HG02938 (cell line): ENCODE results near the gene CCDC107.
"Not testable (repeated sequence)": the region's sequence is repeated elsewhere in the genome, so short reads cannot be mapped to it uniquely, and the experiment has no call there.

Source experiments
- ATAC-seq: cut with Tn5 transposase; IDR thresholded peaks from one replicate; pipeline ENCODE4 v1.9.1; 2021; ENCODE audit warnings: mild to moderate bottlenecking, moderate library complexity; ENCODE audit not compliant: unreplicated experiment

CCDC107 gene, protein sequence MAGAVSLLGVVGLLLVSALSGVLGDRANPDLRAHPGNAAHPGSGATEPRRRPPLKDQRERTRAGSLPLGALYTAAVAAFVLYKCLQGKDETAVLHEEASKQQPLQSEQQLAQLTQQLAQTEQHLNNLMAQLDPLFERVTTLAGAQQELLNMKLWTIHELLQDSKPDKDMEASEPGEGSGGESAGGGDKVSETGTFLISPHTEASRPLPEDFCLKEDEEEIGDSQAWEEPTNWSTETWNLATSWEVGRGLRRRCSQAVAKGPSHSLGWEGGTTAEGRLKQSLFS

DNA sequence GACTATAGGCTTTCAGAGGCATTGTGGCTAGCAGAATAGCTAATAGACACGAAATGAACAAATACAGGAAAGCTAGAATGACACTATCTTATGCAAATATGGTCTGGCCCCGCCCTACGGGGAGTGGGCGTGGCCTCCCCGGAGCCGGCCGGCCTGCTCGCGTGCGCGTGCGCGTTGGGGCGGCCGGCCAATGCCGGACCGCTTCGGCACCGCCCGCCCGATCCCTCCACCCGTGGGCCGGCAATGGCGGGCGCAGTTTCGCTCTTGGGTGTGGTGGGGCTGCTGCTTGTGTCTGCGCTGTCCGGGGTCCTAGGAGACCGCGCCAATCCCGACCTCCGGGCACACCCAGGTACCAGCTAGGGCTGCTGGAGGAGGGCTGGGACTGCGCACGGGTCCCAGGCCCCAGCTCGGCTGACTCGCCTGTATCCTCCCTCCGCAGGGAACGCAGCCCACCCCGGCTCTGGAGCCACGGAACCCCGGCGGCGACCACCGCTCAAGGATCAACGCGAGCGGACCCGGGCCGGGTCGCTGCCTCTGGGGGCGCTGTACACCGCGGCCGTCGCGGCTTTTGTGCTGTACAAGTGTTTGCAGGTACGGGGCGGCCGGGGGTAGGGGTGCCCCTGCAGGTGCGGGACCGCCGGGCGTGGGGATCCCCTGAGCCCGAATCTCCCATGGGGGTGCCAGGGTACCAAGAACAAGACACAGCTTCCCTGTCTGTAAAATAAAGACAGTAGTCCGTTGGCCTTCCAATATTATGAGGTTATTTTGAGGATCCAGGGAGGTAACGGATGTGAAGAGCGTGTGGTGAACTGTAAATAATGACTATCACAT lies at the start of gene CCDC107:
Gene CCDC107 (plus strand): TSS at position 156 of the 831 bp plus-strand sequence. CDS start 88 bp downstream, at position 244.
- peak; percentile 58 for ATAC-seq

DNA sequence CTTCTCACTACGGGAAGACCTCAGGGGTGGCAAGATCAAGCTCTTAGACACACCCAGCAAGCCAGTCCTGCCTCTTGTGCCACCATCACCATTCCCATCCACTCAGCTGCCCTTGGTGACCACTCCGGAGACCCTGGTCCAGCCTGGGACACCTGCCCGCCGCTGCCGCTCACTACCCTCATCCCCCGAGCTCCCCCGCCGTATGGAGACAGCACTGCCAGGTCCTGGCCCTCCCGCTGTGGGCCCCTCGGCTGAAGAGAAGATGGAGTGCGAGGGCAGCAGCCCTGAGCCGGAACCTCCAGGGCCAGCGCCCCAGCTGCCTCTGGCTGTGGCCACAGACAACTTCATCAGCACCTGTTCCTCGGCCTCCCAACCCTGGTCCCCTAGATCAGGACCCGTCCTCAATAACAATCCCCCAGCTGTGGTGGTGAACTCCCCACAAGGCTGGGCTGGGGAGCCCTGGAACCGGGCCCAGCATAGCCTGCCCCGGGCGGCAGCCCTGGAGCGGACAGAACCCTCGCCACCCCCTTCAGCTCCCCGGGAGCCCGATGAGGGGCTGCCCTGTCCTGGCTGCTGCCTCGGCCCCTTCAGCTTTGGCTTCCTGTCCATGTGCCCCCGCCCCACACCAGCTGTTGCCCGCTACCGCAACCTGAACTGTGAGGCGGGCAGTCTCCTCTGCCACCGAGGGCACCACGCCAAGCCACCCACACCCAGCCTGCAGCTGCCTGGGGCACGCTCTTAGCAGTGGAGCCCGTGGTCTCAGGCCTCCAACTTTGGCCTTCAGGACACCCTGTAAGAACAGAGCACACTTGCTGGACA lies 48.9 kb upstream of the CCDC107 start:
- no peak for ATAC-seq

DNA sequence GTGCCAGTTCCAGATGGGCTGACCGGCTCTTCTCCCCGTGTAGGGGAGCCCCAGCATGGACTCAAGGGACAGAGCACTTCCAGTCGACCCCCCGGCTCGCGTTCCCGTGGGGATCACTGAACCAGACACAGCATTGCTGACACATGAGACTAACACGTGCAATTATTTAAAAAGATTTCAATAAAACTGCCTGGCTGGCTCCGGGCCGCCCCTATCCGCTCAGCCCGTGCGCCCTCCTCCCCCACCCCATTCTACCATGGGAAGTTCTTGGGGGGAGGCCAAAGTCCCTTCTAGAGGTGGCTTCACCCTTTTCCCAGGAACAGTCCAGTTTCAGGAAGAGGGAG lies 48.3 kb upstream of the CCDC107 start:
- ATAC-seq: no peak

DNA sequence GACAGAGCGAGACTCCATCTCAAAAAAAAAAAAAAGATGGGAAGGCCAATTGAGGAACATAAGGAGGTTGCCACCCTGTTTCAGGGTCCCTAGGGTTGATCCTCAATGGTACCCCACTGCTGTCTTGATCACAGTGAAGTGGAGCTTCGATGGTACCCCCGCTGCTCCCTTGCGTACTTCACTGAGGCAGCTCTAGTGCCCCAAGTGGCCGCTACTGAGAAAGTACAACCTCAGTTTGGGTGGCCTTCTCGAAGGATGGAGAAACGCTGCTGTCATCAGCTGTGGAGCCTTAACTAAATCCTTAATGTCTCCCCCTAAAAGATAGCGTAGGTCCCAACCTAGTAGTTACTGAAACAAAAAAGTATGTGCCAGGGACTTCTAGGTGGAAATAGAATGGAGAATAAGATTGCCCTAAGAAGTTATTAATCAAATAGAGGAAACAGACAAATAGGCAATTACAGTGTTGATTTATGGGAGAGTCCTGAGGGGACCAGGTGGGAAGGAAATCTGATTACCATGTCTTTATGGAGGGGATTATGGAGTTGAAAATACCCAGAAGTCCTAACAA lies 46.8 kb upstream of the CCDC107 start:
- ATAC-seq: peak; percentile 77

DNA sequence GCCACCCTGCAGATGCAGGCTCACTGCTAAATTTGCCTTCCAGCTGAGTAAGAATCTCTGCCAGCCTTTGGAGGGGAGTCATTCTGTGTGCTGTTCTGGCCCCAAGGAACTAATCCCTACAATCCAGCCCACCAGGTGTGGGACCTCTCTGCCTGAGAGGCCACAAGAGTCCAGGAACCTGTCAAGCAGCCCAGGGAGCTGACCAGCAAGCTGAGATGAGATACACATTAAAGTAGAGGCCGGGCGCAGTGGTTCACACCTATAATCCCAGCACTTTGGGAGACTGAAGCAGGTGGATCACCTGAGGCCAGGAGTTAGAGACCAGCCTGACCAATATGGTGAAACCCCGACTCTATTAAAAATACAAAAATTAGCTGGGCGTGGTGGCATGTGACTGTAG lies 46.0 kb upstream of the CCDC107 start:
- not testable (repeated sequence) for ATAC-seq

DNA sequence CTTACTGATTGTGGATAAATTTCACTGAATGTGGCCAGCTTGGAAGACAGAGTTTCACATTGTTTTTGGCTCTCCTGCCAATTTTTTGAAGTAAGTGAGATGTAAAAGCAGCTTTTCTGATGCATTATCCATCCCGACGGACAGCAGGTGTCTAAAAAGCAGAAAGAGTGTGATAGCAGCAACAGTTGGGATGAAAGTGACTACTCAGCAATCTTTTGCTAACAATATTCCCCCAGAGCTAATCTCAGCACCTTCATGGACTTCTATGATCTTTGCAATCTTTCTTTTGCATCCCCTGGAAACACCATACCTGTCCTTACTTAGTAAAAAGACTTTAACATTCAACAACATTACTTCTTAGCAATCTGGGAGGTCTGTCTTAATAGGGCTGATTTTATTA lies 45.2 kb upstream of the CCDC107 start:
- ATAC-seq: no peak

DNA sequence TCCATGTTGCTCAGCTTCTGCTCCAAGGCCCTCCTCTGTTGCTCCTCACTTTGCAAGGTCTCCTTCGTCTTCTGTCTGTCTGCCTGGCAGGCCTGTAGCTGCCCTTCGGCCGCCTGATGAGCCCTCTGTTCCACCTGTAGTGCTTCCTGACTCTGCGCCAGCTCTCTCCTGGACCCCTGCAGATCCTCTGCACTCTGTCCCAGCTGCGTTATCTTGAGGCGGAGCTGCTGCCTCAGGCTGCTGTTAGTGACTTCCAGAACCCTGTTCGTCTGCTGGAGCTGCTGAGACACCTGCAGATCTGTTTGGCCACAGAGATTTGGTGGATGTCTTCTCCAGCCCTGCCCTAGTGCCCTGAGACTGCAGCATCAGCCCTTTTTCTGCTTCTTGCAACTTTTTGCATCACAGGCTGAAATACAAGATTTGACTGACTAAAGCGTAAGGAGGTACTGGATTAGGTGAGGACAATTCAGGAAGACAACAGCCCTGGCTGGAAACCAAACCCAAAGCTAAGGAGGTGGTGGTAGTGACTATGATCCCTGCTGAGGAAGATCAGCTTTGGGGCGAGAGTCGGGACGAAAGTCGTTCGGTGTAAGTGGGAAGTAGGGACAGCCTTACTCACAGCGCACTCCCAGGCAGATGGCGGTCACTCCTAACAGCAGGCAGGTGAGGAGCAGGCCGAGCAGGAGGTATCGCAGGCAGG lies 42.0 kb upstream of the CCDC107 start:
- ATAC-seq: no peak

DNA sequence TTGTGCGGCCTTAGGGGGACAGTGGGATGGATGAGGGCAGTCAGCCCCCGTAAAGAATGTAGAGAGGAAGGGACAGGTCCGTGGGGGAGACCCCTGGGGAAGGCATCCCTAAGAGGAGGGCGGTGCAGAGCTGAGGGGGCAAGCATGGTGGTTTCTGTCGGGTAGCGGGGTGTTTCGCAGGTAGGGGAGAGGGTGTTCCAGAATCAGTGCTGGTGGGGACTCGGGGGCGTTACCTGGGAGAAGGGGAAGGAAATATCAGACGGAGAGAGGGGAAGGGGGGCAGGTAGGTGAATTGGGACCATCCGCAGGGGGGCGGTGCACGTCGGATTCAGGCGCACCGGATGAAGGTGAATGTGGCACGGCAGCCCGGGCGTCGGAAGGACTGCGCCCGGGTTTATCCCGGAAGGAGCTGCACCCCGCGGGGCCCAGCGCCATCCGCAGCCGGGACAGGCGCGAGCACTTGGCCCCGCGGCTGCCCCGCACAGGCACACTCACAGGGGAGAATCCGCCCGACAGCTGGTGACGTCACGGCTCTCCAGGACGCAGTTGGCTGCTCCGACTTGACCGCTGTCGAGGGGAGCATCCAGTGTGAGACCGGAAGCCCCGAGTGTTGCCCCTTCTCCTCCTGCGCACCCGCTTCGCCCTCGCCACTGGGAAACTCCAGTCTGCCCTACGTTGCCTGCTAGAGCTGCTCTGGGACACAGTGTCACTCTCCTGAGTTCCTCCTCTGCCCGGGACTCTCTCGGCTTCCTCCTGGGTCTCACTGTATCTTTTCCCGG lies 41.2 kb upstream of the CCDC107 start:
- no peak for ATAC-seq

DNA sequence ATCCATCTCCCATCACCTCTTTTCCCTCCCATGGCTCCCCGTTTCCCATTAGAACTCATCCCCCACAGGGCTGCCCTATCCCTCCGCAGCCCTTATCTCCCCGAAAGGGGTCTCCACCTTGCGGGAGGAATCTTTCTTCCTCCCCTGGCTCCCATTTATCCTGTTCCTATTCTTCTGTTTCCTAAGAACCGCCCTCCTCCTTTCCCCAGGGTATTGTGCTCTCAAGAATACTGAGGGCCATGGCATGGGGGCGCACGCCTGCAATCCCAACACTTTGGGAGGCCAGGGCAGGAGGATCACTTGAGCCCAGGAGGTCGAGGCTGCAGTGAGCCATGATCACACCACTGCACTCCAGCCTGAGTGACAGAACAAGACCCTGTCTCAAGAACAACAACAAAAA lies 40.5 kb upstream of the CCDC107 start:
- no peak for ATAC-seq

DNA sequence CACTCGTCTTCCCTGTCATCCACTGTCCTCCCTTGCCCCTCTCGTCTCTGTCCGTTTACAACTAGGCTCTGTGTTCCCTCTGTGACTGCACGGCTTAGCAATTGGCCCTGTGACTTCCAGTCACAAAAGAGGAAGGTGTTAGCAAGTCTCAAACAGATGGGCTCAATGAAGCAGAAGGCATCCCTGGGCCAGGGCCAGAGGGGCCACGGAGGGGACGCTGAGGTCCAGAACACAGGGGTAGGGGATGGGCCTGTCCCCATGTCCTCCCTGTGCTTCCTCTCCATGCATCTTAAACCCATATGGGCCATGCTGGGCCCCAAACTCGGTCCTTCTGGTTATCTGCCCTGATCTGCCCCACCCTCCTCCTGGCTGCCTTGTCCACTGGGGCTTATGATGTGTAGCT lies 39.8 kb upstream of the CCDC107 start, which contains the start of gene CD72:
Gene CD72 (minus strand): TSS at position 89 of the 403 bp plus-strand sequence. CDS start 110 bp downstream, outside the sequence.
- ATAC-seq: no peak

DNA sequence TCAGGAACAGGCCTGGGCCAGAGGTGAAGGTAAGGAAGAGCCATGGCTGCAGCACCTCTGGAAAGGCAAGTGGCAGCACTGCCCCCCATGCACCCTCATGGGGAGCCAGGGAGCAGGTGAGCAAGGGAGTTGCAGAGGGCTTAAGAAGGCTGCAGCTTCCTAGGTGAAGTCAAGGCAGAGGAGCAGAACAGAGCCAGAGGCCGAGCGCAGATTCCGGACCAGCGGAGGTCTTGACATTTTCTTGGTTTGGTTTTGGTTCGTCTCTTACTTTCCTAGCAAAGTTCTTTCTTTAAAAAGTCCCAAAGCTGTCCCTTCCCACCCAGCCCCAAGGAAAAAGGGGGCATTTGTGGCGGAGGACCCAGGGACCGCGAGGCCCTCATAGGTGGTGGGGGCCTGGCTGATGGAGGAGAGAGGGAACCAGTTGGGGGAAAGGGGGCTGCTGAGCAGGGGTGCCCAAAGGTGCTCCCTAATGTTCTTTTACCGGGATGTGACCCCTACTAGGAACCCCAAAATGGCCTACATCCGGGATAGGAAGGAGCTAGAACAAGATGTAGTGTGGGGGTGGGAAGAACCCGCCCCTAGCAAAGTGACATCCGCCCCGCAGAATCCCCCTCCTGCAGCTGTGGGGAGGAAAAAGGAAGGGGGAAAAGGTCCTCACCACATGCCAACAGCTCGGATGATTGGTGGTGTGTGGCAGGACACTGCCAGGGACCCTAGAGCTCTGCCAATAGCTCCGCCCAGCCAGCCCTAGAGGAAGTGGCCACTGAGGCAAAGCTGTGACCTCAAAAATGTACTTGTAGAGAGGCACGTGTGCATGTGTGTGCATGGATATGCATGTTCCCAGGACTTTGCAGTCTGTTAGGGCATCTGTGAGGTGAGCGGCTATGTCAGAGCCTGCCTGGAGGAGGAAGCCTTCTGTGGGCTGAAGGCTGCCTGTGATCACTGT lies 39.0 kb upstream of the CCDC107 start:
- peak; percentile 31 for ATAC-seq

DNA sequence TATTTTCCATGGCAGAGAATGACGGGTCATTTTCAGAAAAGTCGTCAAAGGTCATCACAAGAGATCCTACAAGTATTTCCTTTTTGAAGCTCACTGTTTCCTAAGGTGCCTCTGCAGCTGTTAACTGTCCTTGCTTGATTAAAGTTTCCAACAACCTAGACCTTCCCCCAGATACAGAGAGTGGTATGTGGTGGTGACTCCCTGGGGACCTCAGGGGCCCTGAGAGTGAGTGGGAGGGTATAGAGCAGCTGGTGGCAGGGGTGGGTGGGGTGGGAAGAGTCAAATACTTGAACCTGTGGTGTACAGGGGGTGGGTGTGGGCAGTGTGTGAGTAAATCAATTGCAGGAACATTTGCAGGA lies 38.3 kb upstream of the CCDC107 start:
- ATAC-seq: peak; percentile 58

DNA sequence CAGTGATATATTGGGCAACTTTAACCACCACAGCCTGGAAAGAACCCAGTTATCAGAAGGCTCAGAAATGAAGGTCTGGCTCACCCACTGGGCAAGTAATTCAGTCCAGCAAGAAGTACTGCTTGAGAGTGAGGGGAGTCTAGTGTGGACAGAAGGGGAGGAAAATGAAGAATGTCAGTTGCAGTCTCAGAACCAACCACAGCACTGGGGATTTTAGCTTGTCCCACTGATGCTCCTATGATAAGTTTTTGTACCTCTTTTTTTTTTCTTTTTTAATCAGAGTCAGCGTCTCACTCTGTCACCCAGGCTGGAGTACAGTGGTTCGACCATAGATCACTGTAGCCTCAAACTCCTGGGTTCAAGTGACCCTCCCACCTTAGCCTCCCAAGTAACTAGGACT lies 30.5 kb upstream of the CCDC107 start:
- ATAC-seq: no peak

DNA sequence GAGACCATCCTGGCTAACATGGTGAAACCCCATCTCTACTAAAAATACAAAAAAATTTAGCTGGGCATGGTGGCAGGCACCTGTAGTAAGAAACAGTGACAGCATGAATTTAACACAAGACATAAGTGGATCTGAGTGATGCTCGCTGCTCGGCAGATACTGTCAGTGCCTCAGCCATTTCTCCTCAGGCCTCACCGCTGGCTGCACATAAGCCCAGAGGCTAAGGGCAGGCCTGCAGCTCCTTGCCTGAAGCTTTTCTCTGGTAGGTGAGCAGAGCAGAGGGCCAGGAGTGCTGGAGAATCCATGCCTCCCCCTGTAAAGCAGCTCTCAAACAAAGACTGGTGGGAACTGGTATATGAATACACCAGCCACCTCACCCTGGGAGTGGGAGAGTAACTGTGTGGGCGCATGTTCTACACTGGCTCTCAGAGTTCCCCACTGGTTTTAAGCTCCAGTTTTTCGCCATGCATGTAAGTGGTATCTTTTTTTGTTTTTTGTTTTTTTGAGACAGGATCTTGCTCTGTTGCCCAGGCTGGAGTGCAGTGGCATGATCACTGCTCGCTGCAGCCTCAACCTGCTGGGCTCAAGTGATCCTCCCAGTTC lies 29.6 kb upstream of the CCDC107 start:
- ATAC-seq: no peak

DNA sequence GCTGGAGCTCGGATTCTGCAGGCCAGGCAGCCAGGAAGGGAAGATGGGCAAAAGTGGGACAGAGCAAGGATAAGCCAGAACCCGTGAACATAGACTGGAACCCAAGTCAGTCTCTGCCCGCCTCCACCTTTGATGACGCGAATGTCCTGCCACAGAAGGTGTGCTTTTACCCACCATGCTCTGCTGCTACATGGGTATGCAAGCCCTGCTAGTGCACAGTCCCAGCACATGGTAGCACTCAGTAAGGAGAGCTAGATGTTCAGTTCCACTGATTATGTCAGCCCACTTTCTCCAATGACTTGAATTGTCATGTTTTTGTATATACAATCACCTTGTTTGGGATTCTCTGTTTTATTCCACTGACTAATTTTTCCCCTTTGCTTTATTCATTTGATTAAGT lies 28.5 kb upstream of the CCDC107 start:
- ATAC-seq: no peak

DNA sequence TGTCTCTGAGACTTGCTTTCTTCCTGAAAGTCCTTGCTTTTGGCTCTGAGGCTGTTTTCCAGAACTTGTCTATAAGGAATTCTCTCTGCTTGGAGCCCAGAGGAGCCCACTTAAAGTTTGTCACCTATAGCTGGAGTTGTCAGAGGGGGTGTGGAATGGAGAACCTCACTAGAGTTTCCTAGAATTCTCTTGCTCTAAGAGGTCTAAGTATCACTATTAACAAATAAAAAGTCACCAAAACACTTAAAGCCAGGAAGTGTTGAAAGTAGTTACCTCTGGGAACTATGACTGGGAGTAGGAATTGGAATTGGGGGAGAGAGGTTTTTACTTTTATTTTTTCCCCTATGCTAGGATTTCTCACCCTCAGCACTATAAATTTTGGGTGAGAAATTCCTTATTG lies 22.4 kb upstream of the CCDC107 start:
- ATAC-seq: no peak

DNA sequence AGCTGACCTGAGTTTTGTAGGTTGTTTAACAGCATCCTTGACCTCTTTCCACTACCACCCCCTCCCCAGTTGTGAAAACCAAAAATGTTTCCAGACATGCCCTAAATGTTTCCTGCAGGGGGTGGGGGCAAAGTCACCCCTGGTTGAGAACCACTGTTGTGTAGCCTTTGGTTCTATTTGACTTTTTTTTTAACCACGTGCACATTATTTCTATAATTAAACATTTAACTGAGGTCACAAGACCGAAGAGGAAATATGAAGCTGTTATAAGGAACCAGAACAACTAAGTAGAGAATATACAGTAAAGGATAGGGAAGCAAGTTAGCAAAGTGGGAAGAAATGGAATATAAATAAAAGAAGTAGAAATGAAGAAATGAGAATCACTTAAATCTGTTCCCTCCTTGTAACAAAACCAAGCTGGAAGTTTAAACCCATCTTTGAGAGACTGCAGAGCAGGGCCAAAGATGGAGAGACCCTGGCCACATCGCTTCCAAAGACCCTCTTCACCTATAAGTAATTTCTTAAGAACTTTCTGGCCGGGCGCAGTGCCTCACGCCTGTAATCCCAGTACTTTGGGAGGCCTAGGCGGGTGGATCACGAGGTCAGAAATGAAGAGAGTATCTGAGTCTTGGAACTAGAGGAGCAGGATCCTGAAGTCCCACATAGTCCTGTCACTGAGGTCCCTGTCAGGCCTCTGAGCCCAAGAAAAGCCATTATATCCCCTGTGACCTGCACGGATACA lies 21.8 kb upstream of the CCDC107 start:
- ATAC-seq: no peak

DNA sequence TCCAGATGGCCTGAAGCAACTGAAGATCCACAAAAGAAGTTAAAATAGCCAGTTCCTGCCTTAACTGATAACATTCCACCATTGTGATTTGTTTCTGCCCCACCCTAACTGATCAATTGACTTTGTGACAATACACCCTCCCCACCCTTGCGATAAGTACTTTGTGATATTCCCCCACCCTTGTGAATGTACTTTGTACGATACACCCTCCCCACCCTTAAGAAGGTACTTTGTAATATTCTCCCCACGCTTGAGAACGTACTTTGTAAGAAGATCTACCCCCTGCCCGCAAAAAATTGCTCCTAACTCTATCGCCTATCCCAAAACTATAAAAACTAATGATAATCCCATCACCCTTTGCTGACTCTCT lies 21.2 kb upstream of the CCDC107 start:
- not testable (repeated sequence) for ATAC-seq
